SKM-1 (cell line): ENCODE measurements around the gene ARHGAP18.

Experiments used
- DNase-seq: peaks from one replicate; lab custom pipeline; 2025; ENCODE audit not compliant: unreplicated experiment; lab: John Stamatoyannopoulos, UW

ARHGAP18 gene

GRCh38 chr6:129709769-129710449 is at the start of gene ARHGAP18:
ARHGAP18 (minus strand) TSS chr6:129710177; CDS start chr6:129710136, 41 bp downstream.
- peak; percentile 80 for DNase-seq

- no peak for DNase-seq
These were observed 45.8 kb upstream of the ARHGAP18 start for GRCh38 chr6:129755787-129756186.

- no peak for DNase-seq
These were observed 44.8 kb upstream of the ARHGAP18 start for GRCh38 chr6:129754750-129755149.

- peak; percentile 73 for DNase-seq
These were observed 43.4 kb upstream of the ARHGAP18 start for GRCh38 chr6:129753422-129753821.

- DNase-seq, result no peak
These were observed 41.4 kb upstream of the ARHGAP18 start for GRCh38 chr6:129751384-129751783.

- no peak for DNase-seq
These were observed 40.4 kb upstream of the ARHGAP18 start for GRCh38 chr6:129750360-129750759.

- DNase-seq, result peak; percentile 57
These were observed 39.8 kb upstream of the ARHGAP18 start for GRCh38 chr6:129749749-129750120.

GRCh38 chr6:129748901-129749748 is 39.1 kb upstream of the ARHGAP18 start:
- no peak for DNase-seq

- no peak for DNase-seq
These were observed 38.4 kb upstream of the ARHGAP18 start for GRCh38 chr6:129748212-129748900.

- no peak for DNase-seq
These were observed 37.7 kb upstream of the ARHGAP18 start for GRCh38 chr6:129747588-129748112.

GRCh38 chr6:129744880-129745237 is 34.9 kb upstream of the ARHGAP18 start:
- DNase-seq, result no peak

- DNase-seq, result no peak
These were observed 34.4 kb upstream of the ARHGAP18 start for GRCh38 chr6:129744201-129744879.

GRCh38 chr6:129740013-129740412 is 30.0 kb upstream of the ARHGAP18 start:
- DNase-seq, result no peak

GRCh38 chr6:129736105-129736504 is 26.1 kb upstream of the ARHGAP18 start:
- DNase-seq, result no peak

- no peak for DNase-seq
These were observed 23.3 kb upstream of the ARHGAP18 start for GRCh38 chr6:129733290-129733689.

- DNase-seq, result no peak
These were observed 22.6 kb upstream of the ARHGAP18 start for GRCh38 chr6:129732542-129732941.

GRCh38 chr6:129732034-129732433 is 22.1 kb upstream of the ARHGAP18 start:
- no peak for DNase-seq

GRCh38 chr6:129731428-129731827 is 21.5 kb upstream of the ARHGAP18 start:
- DNase-seq, result no peak

- DNase-seq, result no peak
These were observed 20.6 kb upstream of the ARHGAP18 start for GRCh38 chr6:129730477-129731165.

GRCh38 chr6:129726650-129727049 is 16.7 kb upstream of the ARHGAP18 start:
- DNase-seq, result no peak
